Fibroblast of skin of right quadriceps (primary cell): ENCODE results near the gene LRRC32.

ENCODE experiments used
- DNase-seq: peaks from one replicate; pipeline ENCODE4 v3.0.0-alpha.2; 2013

The LRRC32 gene

GRCh38 chr11:76661834-76662434, 8.6 kb downstream of the LRRC32 start:
- DNase-seq = no peak

GRCh38 chr11:76661306-76661751, 9.2 kb downstream of the LRRC32 start:
- no peak for DNase-seq

- no peak for DNase-seq
These were observed 9.8 kb downstream of the LRRC32 start for GRCh38 chr11:76660533-76661305.

GRCh38 chr11:76659672-76660532, 10.6 kb downstream of the LRRC32 start:
- no peak for DNase-seq

GRCh38 chr11:76658651-76659650, 11.6 kb downstream of the LRRC32 start:
- DNase-seq = no peak

- DNase-seq = no peak
These were observed 12.3 kb downstream of the LRRC32 start for GRCh38 chr11:76658231-76658630.

- DNase-seq = no peak
These were observed 13.1 kb downstream of the LRRC32 start for GRCh38 chr11:76657187-76658170.

- DNase-seq = no peak
These were observed 13.9 kb downstream of the LRRC32 start for GRCh38 chr11:76656571-76657081.

- no peak for DNase-seq
These were observed 14.5 kb downstream of the LRRC32 start for GRCh38 chr11:76656050-76656531.

GRCh38 chr11:76655501-76656049, 15.0 kb downstream of the LRRC32 start:
- no peak for DNase-seq

- DNase-seq = no peak
These were observed 15.6 kb downstream of the LRRC32 start for GRCh38 chr11:76654980-76655379.

GRCh38 chr11:76654298-76654851, 16.2 kb downstream of the LRRC32 start:
- peak; percentile 84 for DNase-seq

GRCh38 chr11:76653674-76654284, 16.8 kb downstream of the LRRC32 start:
- DNase-seq = peak; percentile 72

GRCh38 chr11:76653012-76653673, 17.4 kb downstream of the LRRC32 start:
- DNase-seq = no peak

GRCh38 chr11:76649851-76650372, 20.6 kb downstream of the LRRC32 start:
- no peak for DNase-seq

GRCh38 chr11:76649011-76649410, 21.5 kb downstream of the LRRC32 start:
- no peak for DNase-seq

GRCh38 chr11:76648061-76648460, 22.5 kb downstream of the LRRC32 start:
- DNase-seq = no peak

- DNase-seq = no peak
These were observed 23.5 kb downstream of the LRRC32 start for GRCh38 chr11:76646882-76647534.
